AG09319 (cell line): ENCODE results near the gene CGRRF1.

Source experiments
- DNase-seq: peaks from one replicate; pipeline ENCODE4 v3.0.0-alpha.2; 2010; ENCODE audit warnings: low read depth; ENCODE audit errors: extremely low read depth
- CTCF ChIP-seq: IDR thresholded peaks from 2 replicates; pipeline ENCODE4 v1.5.1; 2011; ENCODE audit warnings: low read depth, mild to moderate bottlenecking, inconsistent platforms, low read length, moderate library complexity

CGRRF1 gene

GRCh38 chr14:54501480-54501879 is 8.2 kb upstream of the CGRRF1 start:
- no peak for DNase-seq

GRCh38 chr14:54502602-54503001 is 7.1 kb upstream of the CGRRF1 start:
- TF ChIP-seq CTCF: no peak

More at GRCh38 chr14:54501480-54501879, 8.2 kb upstream of the CGRRF1 start:
- no peak for TF ChIP-seq CTCF

DNA sequence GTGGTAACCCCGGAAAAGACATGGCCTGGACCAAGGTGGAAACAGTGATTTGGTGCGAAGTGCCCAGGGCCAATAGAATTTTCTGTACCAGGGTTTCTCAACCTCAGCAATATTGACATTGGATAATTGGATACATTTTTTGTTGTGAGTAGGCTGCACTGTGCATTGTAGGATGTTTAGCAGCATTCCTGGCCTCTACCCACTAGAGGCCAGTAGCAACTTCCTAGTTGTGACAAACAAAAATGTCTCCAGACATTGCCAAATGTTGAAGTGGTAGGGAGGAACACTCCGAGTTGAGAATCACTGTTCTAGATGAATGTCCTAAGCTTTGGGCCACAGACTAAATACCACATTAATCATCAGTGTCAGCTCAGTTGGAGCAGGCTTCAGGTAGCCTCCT is 6.2 kb upstream of the CGRRF1 start:
- TF ChIP-seq CTCF: peak; percentile 43
- no peak for DNase-seq

More at GRCh38 chr14:54502602-54503001, 7.1 kb upstream of the CGRRF1 start:
- DNase-seq: no peak

GRCh38 chr14:54512393-54512792 is 2.7 kb downstream of the CGRRF1 start:
- TF ChIP-seq CTCF: no peak
- DNase-seq: no peak

GRCh38 chr14:54515670-54516069 is 6.0 kb downstream of the CGRRF1 start:
- no peak for TF ChIP-seq CTCF
- no peak for DNase-seq

- no peak for TF ChIP-seq CTCF
- DNase-seq: no peak
Observed at GRCh38 chr14:54516709-54517108, 7.0 kb downstream of the CGRRF1 start.

- no peak for TF ChIP-seq CTCF
Observed at GRCh38 chr14:54524410-54524809, 14.7 kb downstream of the CGRRF1 start.

More at GRCh38 chr14:54524410-54524809, 14.7 kb downstream of the CGRRF1 start:
- no peak for DNase-seq
